Pancreas (tissue), 10 donors: Measurements from ENCODE around the gene IQSEC1. TPM values are rescaled to one million over a fixed set of nuclear protein-coding genes. Genes with fewer than 3 reads are reported as not detected.

Experiments
- ATAC-seq, 4 donors: fragments of 200-7000 bp; cut with Tn5 transposase; one replicate each; pipeline versions ENCODE4 v1.8.0 to v1.9.1; 2020; ENCODE audit warnings: mild to moderate bottlenecking in 4 of 4, moderate library complexity in 4 of 4
- DNase-seq, 6 donors: peaks; one replicate each; pipeline ENCODE4 v3.0.0-alpha.2; 2020
- FAIRE-seq: peaks from 2 replicates; lab custom pipeline; 2012; peaks lifted over from hg19 to GRCh38; lab: Jason Lieb, UNC
- H3K27ac ChIP-seq, 4 donors: fragments of 200-600 bp; sonication (generic); 1 replicate in 3 of 4; 2 replicates in 1 of 4; pipeline versions ENCODE4 v1.5.0 to v1.8.0; 2020
- H3K27me3 ChIP-seq, 4 donors: fragments of 200-600 bp; one replicate each; pipeline ENCODE4 v1.8.0; 2021
- H3K36me3 ChIP-seq, 3 donors: fragments of 200-600 bp; sonication (generic) in 1 of 3; one replicate each; pipeline versions ENCODE4 v1.5.0 to v1.8.0; 2020 to 2021
- H3K4me1 ChIP-seq, 3 donors: fragments of 200-600 bp; one replicate each; pipeline ENCODE4 v1.8.0; 2021
- H3K4me3 ChIP-seq, 4 donors: fragments of 200-600 bp; sonication (generic) in 2 of 4; one replicate each; pipeline versions ENCODE4 v1.5.0 to v1.8.0; 2020 to 2021
- H3K9me3 ChIP-seq, 4 donors: fragments of 200-600 bp; one replicate each; pipeline ENCODE4 v1.8.0; 2021
- WGBS, 2 donors: extraction: QIAGEN DNeasy Blood & Tissue Kit; methylation state at CpG; one replicate each; pipeline ENCODE4 v1.1.7; 2013; 5-methylcytosine and 5-hydroxymethylcytosine counted together
- intact Hi-C, 3 donors: fragments of 100-400 bp; cut with DNase I; formaldehyde crosslinking; loops; one replicate each; pipeline versions ENCODE4 v1.11.1 to v1.14.2; 2022
- polyA plus RNA-seq, 2 donors: library from polyadenylated mRNA; stranded (reverse); fragments of 200-250 nt; gene quantifications; one replicate each; pipeline ENCODE4 v1.2.3, GENCODE V29; 2013
- total RNA-seq, 6 donors: library from RNA; stranded (reverse); fragmentation: NEBNext Ultra II Directional in 4 of 6; extraction: Animal tissue kit (Norgen Biotek cat#: 25700) in 4 of 6; gene quantifications; one replicate each; pipeline versions ENCODE4 v1.2.1 to v1.2.4, GENCODE V29; 2021 to 2023
- TF ChIP-seq, protein P1 (sequence below), 4 donors: fragments of 200-600 bp; sonication (generic) in 3 of 4; IDR thresholded peaks; one replicate each; pipeline versions ENCODE4 v1.5.0 to v1.8.0; 2021; ENCODE audit warnings: antibody characterized with exemption in 4 of 4
- donor health status: healthy with polysubstance abuse.
- donor health status: DM: no; HTN: no; CAD: no; lungs with moderate emphysema.
- donor health status: DM: no; HTN: no; CAD: no.
- donor health status: control.
- donor health status: control.
- donor health status: Bipolar disorder and iron deficiency.
- donor health status: DM: yes; HTN: yes; CAD: no.
- donor health status: DM: no; HTN: no; CAD: no.
- donor health status: DM: no; HTN: no; CAD: no.
- donor health status: DM: yes; HTN: yes; CAD: no.

Gene IQSEC1
- total and polyA plus RNA-seq, 8 donors, result 15.0 to 27.9 (median 23.1) TPM

DNA sequence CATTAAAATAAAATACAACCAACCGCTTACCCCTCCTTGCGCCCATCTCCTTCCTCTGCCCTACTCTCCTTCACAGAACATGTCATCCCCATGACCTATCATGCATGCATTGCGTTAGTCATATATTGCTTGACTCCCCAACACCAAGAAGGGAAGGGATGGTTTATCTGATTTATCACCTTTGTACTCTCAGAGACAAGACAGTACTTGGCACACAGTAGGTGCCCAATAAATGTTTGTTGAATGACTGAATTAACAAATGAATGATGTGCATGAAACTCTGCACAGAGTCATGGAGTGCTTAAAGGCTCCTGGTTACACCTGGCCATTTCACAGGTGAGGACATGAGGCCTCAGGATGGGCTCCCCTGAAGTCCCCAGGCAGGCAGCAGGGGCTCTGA is 59.7 kb downstream of the IQSEC1 start:
- Histone ChIP-seq H3K4me1 (no peaks in the 10 kb centered on the region), H3K36me3 (no peaks in the 10 kb centered on the region), H3K27me3 (no peaks in the 10 kb centered on the region), H3K4me3 (no peak overlapping the region), H3K27ac (peak overlapping the region in 1 of 4 donors; percentile 50), H3K9me3 (no peaks in the 10 kb centered on the region)
- ATAC-seq (no peak), FAIRE-seq (no peak), DNase-seq (no peak)
- intact Hi-C loops, result no loop called here
- 97 to 98% methylated on average over 3 of the region's 3 CpGs for WGBS, 2 donors
- TF ChIP-seq, protein P1, sequence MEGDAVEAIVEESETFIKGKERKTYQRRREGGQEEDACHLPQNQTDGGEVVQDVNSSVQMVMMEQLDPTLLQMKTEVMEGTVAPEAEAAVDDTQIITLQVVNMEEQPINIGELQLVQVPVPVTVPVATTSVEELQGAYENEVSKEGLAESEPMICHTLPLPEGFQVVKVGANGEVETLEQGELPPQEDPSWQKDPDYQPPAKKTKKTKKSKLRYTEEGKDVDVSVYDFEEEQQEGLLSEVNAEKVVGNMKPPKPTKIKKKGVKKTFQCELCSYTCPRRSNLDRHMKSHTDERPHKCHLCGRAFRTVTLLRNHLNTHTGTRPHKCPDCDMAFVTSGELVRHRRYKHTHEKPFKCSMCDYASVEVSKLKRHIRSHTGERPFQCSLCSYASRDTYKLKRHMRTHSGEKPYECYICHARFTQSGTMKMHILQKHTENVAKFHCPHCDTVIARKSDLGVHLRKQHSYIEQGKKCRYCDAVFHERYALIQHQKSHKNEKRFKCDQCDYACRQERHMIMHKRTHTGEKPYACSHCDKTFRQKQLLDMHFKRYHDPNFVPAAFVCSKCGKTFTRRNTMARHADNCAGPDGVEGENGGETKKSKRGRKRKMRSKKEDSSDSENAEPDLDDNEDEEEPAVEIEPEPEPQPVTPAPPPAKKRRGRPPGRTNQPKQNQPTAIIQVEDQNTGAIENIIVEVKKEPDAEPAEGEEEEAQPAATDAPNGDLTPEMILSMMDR (IDR thresholded peaks at IDR 0.05), result no peak

DNA sequence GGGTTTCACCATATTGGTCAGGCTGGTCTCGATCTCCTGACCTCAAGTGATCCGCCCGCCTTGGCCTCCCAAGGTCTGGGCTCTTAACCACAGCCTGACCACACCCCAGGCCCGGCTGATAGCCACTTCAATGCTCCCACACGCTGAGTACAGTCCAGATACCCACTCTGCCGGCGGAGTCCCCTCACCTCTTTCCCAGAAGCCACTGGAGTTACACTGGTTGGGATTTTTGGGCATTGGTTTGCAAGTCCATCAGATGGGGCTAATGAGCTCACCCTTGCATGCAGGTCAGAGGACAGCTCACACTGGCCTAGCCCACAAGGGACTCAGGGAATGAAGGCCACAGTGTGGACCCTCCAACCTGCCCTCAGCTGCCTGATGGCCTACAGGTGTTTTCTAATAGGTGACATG is 60.1 kb downstream of the IQSEC1 start:
- DNase-seq (no peak), ATAC-seq (no peak), FAIRE-seq (no peak)
- Histone ChIP-seq H3K4me3 (no peak overlapping the region), H3K4me1 (no peaks in the 10 kb centered on the region), H3K27me3 (no peaks in the 10 kb centered on the region), H3K9me3 (no peaks in the 10 kb centered on the region), H3K36me3 (no peaks in the 10 kb centered on the region), H3K27ac (peak overlapping the region in 1 of 4 donors; percentile 50)
- TF ChIP-seq, protein P1 (IDR thresholded peaks at IDR 0.05), result no peak
- 93 to 95% methylated on average over 7 of the region's 7 CpGs for WGBS, 2 donors
- intact Hi-C loops, result no loop called here

- Histone ChIP-seq H3K27me3 (no peaks in the 10 kb centered on the region), H3K4me3 (no peak overlapping the region), H3K27ac (peak overlapping the region in 2 of 4 donors; percentile 52 to 53), H3K4me1 (no peaks in the 10 kb centered on the region), H3K9me3 (no peaks in the 10 kb centered on the region), H3K36me3 (no peaks in the 10 kb centered on the region)
- peak in 2 of 6 donors; percentile 56 to 74 for DNase-seq
- peak in 3 of 4 donors; percentile 46 to 70 (median 61) for ATAC-seq
- intact Hi-C loops, result no loop called here
- WGBS, 2 donors, result 73% methylated on average over 5 of the region's 5 CpGs
- TF ChIP-seq, protein P1 (IDR thresholded peaks at IDR 0.05), result no peak
- FAIRE-seq, result no peak
These were observed 61.0 kb downstream of the IQSEC1 start for GRCh38 chr3:13012221-13012691.

DNA sequence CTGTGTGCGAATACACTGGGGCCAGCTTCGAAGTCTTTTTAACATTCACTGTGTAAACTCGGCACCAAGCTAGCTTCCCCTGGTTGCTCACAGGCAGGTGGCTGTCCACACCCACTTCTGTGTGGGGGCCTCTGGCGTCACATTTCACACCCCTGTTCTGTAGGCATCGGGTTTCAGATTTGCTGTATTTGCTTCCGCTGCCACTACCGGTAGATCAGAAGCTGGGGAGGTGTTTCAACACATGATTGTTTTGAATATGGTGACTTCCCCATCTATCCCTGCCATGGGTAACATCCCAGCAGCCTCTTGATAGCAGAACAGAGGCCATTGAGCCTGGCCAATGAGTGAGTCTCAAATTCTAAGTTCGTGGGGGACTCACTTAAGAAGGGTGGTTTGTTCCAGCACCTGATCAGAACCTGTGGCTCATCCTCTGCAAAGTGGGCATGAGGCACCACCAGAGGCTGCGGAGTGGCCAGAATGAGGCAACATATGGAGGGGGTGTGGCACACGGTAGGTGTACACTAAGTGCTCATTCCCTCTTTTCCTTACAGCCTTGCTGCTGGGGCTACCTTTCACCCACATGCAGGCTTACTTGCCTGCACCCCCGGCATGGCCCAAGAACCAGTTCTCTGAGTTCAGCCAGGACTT is 61.5 kb downstream of the IQSEC1 start:
- Histone ChIP-seq H3K4me1 (no peaks in the 10 kb centered on the region), H3K4me3 (no peak overlapping the region), H3K27me3 (no peaks in the 10 kb centered on the region), H3K27ac (peak overlapping the region in 2 of 4 donors; percentile 52 to 53), H3K36me3 (no peaks in the 10 kb centered on the region), H3K9me3 (no peaks in the 10 kb centered on the region)
- TF ChIP-seq, protein P1 (IDR thresholded peaks at IDR 0.05), result no peak
- no peak for DNase-seq
- intact Hi-C loops, result no loop called here
- FAIRE-seq, result no peak
- WGBS, 2 donors, result 72 to 77% methylated on average over 11 of the region's 11 CpGs
- peak in 3 of 4 donors; percentile 11 to 37 (median 18) for ATAC-seq
